Skeletal muscle satellite cell (primary cell): ENCODE results near the gene TAF1B.

Experiments
- H3K27me3 ChIP-seq: 2 replicates; pipeline ENCODE4 v1.7.0; 2013; ENCODE audit warnings: low read length; ENCODE audit not compliant: control insufficient read depth, insufficient read depth
- H3K36me3 ChIP-seq: 2 replicates; pipeline ENCODE4 v1.7.0; 2013; ENCODE audit warnings: mild to moderate bottlenecking, control low read depth, low read length; ENCODE audit not compliant: insufficient read depth
- H3K4me1 ChIP-seq: 2 replicates; pipeline ENCODE4 v1.7.0; 2013; ENCODE audit warnings: low read length; ENCODE audit not compliant: control insufficient read depth, insufficient read depth
- H3K4me2 ChIP-seq: 2 replicates; pipeline ENCODE4 v1.7.0; 2013; ENCODE audit warnings: mild to moderate bottlenecking, low read length
- H3K4me3 ChIP-seq: 2 replicates; pipeline ENCODE4 v1.7.0; 2013; ENCODE audit warnings: low read length
- H3K9ac ChIP-seq: 2 replicates; pipeline ENCODE4 v1.7.0; 2013; ENCODE audit warnings: mild to moderate bottlenecking, low read depth, low read length, moderate library complexity
- H3K9me3 ChIP-seq: replicated peaks from 2 replicates; pipeline ENCODE4 v1.7.0; 2013; ENCODE audit warnings: mild to moderate bottlenecking, control low read depth, low read length

Gene TAF1B

GRCh38 chr2:9961013-9961412 is 117.7 kb downstream of the TAF1B start:
- no peak overlapping the region for H3K9ac ChIP-seq
- no peak overlapping the region for H3K4me3 ChIP-seq
- no peaks in the 10 kb centered on the region for H3K9me3 ChIP-seq
- no peak overlapping the region for H3K4me2 ChIP-seq
- no peaks in the 10 kb centered on the region for H3K36me3 ChIP-seq
- peaks cover 5% of the 10 kb centered on the region for H3K27me3 ChIP-seq
- no peaks in the 10 kb centered on the region for H3K4me1 ChIP-seq

- H3K27me3 ChIP-seq = peaks cover 5% of the 10 kb centered on the region
- H3K4me3 ChIP-seq = no peak overlapping the region
- no peaks in the 10 kb centered on the region for H3K36me3 ChIP-seq
- no peak overlapping the region for H3K4me2 ChIP-seq
- H3K4me1 ChIP-seq = no peaks in the 10 kb centered on the region
- no peak overlapping the region for H3K9ac ChIP-seq
- H3K9me3 ChIP-seq = no peaks in the 10 kb centered on the region
These were observed 121.2 kb downstream of the TAF1B start for GRCh38 chr2:9964334-9964980.

GRCh38 chr2:9965119-9965822 is 122.0 kb downstream of the TAF1B start:
- H3K36me3 ChIP-seq = no peaks in the 10 kb centered on the region
- H3K4me1 ChIP-seq = no peaks in the 10 kb centered on the region
- no peak overlapping the region for H3K4me3 ChIP-seq
- H3K9ac ChIP-seq = no peak overlapping the region
- no peak overlapping the region for H3K4me2 ChIP-seq
- H3K9me3 ChIP-seq = no peaks in the 10 kb centered on the region
- H3K27me3 ChIP-seq = peaks cover 5% of the 10 kb centered on the region

GRCh38 chr2:9966491-9967022 is 123.3 kb downstream of the TAF1B start:
- Histone ChIP-seq H3K9me3 (no peaks in the 10 kb centered on the region), H3K4me3 (no peak overlapping the region), H3K4me1 (no peaks in the 10 kb centered on the region), H3K36me3 (no peaks in the 10 kb centered on the region), H3K27me3 (peaks cover 5% of the 10 kb centered on the region), H3K9ac (no peak overlapping the region), H3K4me2 (no peak overlapping the region)

- Histone ChIP-seq H3K27me3 (peaks cover 5% of the 10 kb centered on the region), H3K9me3 (no peaks in the 10 kb centered on the region), H3K4me3 (no peak overlapping the region), H3K36me3 (no peaks in the 10 kb centered on the region), H3K4me2 (no peak overlapping the region), H3K9ac (no peak overlapping the region), H3K4me1 (peaks cover under 1% of the 10 kb centered on the region)
These were observed 123.9 kb downstream of the TAF1B start for GRCh38 chr2:9967053-9967775.

GRCh38 chr2:9968553-9969497 is 125.6 kb downstream of the TAF1B start:
- Histone ChIP-seq H3K4me1 (peaks cover 17% of the 10 kb centered on the region), H3K36me3 (no peaks in the 10 kb centered on the region), H3K4me2 (no peak overlapping the region), H3K9me3 (no peaks in the 10 kb centered on the region), H3K27me3 (peaks cover 4% of the 10 kb centered on the region), H3K9ac (no peak overlapping the region), H3K4me3 (no peak overlapping the region)

GRCh38 chr2:9970200-9971044 is 127.1 kb downstream of the TAF1B start:
- H3K27me3 ChIP-seq = no peaks in the 10 kb centered on the region
- no peaks in the 10 kb centered on the region for H3K9me3 ChIP-seq
- H3K4me1 ChIP-seq = peaks cover 30% of the 10 kb centered on the region
- no peaks in the 10 kb centered on the region for H3K36me3 ChIP-seq
- no peak overlapping the region for H3K4me2 ChIP-seq
- no peak overlapping the region for H3K9ac ChIP-seq
- H3K4me3 ChIP-seq = no peak overlapping the region

- Histone ChIP-seq H3K4me2 (no peak overlapping the region), H3K9ac (no peak overlapping the region), H3K36me3 (no peaks in the 10 kb centered on the region), H3K9me3 (no peaks in the 10 kb centered on the region), H3K4me3 (no peak overlapping the region), H3K4me1 (peaks cover 33% of the 10 kb centered on the region), H3K27me3 (no peaks in the 10 kb centered on the region)
These were observed 128.0 kb downstream of the TAF1B start for GRCh38 chr2:9971105-9971818.

GRCh38 chr2:9971890-9972289 is 128.6 kb downstream of the TAF1B start:
- H3K4me1 ChIP-seq = peaks cover 38% of the 10 kb centered on the region
- no peak overlapping the region for H3K4me2 ChIP-seq
- H3K36me3 ChIP-seq = no peaks in the 10 kb centered on the region
- H3K9ac ChIP-seq = no peak overlapping the region
- H3K4me3 ChIP-seq = no peak overlapping the region
- H3K27me3 ChIP-seq = no peaks in the 10 kb centered on the region
- no peaks in the 10 kb centered on the region for H3K9me3 ChIP-seq
